ENCODE measurements around the gene PLEKHG4B.

The PLEKHG4B gene

DNA sequence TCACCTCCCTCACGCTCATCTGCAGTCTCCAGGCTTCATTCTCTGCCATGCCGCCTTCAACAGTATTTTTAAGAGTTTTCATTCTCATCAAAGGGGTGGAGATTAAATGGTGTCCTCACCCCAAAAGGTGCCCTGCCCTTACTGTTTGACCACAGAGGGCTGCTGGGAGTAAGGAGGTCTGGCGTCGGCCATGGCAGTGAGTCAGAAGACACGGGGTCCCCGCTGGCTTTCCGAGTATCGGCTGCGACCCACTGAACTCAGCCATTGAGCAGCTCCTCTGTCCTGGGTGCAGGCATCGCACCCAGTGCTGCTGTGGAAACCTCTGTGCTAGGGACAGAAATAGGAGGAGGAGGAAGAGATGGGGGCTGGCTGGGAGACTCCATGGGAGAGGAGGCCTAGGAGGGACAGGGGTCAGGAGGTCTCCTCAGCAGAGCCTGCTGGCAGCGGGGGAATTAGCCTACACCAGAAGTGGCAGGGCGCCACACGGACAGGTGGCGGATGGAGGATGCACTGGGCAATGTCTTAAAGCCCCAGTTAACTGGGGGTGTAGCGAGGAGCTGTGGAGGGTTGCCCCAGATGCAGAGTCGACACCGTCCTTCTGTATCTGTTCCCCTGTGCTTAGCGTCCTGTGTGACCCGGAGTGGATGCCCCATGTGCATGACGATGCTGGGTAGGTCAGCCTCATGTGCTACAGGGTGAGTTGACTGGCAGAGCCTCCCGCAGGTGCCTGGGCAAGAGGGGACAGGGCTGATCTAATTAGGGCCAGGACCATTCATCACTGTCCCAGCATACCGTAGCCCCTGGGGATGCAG lies 15.4 kb upstream of the PLEKHG4B start:
- H3K4me3 ChIP-seq (replicated peaks; ENCODE audit: low read depth, low read length): no peak overlapping the region
- H3K36me3 ChIP-seq (ENCODE audit: control insufficient read depth, insufficient read depth, low read length): no peaks in the 10 kb centered on the region
- DNase-seq (ENCODE audit: extremely low read depth, insufficient read length): no peak
- TF ChIP-seq, protein P1, sequence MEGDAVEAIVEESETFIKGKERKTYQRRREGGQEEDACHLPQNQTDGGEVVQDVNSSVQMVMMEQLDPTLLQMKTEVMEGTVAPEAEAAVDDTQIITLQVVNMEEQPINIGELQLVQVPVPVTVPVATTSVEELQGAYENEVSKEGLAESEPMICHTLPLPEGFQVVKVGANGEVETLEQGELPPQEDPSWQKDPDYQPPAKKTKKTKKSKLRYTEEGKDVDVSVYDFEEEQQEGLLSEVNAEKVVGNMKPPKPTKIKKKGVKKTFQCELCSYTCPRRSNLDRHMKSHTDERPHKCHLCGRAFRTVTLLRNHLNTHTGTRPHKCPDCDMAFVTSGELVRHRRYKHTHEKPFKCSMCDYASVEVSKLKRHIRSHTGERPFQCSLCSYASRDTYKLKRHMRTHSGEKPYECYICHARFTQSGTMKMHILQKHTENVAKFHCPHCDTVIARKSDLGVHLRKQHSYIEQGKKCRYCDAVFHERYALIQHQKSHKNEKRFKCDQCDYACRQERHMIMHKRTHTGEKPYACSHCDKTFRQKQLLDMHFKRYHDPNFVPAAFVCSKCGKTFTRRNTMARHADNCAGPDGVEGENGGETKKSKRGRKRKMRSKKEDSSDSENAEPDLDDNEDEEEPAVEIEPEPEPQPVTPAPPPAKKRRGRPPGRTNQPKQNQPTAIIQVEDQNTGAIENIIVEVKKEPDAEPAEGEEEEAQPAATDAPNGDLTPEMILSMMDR (IDR thresholded peaks at IDR 0.05; ENCODE audit: insufficient read depth, low read length, poor library complexity, severe bottlenecking): no peak
- H3K27me3 ChIP-seq (replicated peaks; ENCODE audit: control insufficient read depth, insufficient read depth, low read length): peaks cover 2% of the 10 kb centered on the region

DNA sequence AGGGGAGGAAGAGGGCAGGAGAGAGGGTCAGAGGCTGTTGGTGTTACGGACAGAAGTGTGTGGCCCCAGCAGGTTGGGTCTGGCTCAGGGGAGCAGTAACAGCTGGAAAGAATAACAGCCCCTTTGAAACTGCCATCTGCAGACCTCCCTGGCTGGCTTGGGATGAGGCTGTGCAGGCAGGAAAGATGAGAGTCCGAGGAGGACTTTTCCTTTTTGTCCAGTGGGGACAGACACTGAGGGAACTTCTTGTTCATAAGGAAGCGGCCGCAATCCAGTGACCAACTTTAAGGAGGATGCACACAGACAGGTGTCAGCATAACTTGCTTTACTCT lies 14.8 kb upstream of the PLEKHG4B start:
- TF ChIP-seq, protein P1 (IDR thresholded peaks at IDR 0.05; ENCODE audit: insufficient read depth, low read length, poor library complexity, severe bottlenecking): no peak
- H3K36me3 ChIP-seq (ENCODE audit: control insufficient read depth, insufficient read depth, low read length): no peaks in the 10 kb centered on the region
- H3K27me3 ChIP-seq (replicated peaks; ENCODE audit: control insufficient read depth, insufficient read depth, low read length): peaks cover 2% of the 10 kb centered on the region
- no peak for DNase-seq (ENCODE audit: extremely low read depth, insufficient read length)
- no peak overlapping the region for H3K4me3 ChIP-seq (replicated peaks; ENCODE audit: low read depth, low read length)

DNA sequence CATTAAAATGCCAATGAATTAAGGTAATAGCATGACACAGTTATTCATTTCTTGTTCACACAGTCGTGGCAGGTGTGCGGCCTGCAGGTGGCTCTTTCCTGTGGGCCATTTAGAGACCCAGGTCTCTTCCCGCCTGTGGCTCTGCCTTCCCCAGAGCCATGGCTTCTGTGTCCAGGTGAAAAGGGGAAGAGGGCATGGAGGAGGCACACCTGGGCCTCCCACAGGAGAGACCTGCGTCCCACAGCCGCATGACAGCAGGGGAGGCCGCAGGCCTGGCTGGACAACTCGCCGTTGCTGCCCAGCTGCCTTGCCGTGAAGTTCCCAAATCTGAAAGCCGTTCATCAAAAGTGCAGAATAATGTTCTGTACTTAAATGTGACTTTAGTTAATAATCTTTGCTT lies 14.4 kb upstream of the PLEKHG4B start:
- Histone ChIP-seq H3K27me3 (replicated peaks; ENCODE audit: control insufficient read depth, insufficient read depth, low read length) (no peaks in the 10 kb centered on the region; the same call in none of the 2 replicates), H3K36me3 (ENCODE audit: control insufficient read depth, insufficient read depth, low read length) (no peaks in the 10 kb centered on the region), H3K4me3 (replicated peaks; ENCODE audit: low read depth, low read length) (no peak overlapping the region)
- TF ChIP-seq, protein P1 (IDR thresholded peaks at IDR 0.05; ENCODE audit: insufficient read depth, low read length, poor library complexity, severe bottlenecking): no peak
- no peak for DNase-seq (ENCODE audit: extremely low read depth, insufficient read length)

DNA sequence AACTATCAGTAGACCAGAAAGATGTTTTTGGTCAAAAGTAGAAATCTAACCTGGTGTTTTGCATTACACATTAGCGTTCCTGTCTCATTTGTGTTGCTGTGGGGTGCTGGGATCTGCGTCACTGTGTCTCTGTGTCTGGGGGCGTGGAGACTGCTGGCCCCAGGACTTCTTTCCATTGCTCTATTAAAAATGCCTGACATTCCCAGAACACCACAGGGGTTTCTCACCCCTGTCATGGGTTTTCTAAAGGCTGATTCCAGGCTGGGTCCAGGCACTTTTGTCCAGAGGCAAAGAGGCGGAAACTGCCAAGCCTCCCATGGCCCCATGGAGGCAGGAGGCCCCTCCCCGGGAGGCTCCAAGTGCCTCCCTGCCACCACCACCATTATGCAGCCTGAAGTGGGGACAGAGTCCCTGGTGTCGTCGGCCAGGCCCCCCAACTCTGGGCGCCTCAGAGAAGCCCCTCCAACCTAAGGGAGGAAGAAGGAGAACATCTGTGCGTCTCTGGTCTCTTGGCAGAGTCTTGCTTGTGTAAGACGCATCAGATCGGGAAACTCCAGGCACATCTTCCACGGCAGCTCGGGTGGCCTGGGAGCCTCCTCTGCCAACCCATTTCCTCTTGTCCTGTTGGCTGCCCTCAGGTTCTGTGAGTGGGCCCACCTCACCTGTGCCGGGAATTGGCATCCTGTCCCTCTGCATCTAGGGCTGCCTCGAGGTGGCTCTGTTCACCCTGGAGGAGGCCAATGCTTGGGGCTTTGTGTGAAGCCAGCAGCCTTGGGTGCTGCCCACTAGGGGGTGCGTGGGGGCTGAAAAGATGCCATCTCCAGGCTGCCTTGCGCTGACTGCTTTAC lies 13.8 kb upstream of the PLEKHG4B start:
- DNase-seq (ENCODE audit: extremely low read depth, insufficient read length): no peak
- H3K4me3 ChIP-seq (replicated peaks; ENCODE audit: low read depth, low read length): no peak overlapping the region
- H3K36me3 ChIP-seq (ENCODE audit: control insufficient read depth, insufficient read depth, low read length): no peaks in the 10 kb centered on the region
- no peaks in the 10 kb centered on the region; the same call in none of the 2 replicates for H3K27me3 ChIP-seq (replicated peaks; ENCODE audit: control insufficient read depth, insufficient read depth, low read length)
- TF ChIP-seq, protein P1 (IDR thresholded peaks at IDR 0.05; ENCODE audit: insufficient read depth, low read length, poor library complexity, severe bottlenecking): peak; percentile 68

DNA sequence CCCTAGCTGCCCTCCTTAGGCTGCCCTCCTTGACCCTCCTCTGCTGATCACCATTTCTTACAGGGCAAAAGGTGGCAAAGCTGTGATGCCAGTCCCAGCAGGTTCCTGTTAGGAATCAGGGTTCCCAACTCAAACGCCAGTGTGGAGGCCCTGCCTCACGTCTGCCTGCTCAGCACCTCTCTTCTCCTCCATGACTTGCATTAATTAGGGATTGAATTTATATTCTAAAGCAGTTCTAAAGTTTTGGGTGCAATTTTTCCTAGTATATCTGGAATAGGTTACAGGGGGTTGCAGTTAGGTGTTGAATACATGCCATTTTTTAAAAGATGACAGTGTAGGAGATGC lies 13.2 kb upstream of the PLEKHG4B start:
- DNase-seq (ENCODE audit: extremely low read depth, insufficient read length): no peak
- Histone ChIP-seq H3K27me3 (replicated peaks; ENCODE audit: control insufficient read depth, insufficient read depth, low read length) (no peaks in the 10 kb centered on the region; the same call in none of the 2 replicates), H3K4me3 (replicated peaks; ENCODE audit: low read depth, low read length) (no peak overlapping the region), H3K36me3 (ENCODE audit: control insufficient read depth, insufficient read depth, low read length) (no peaks in the 10 kb centered on the region)
- TF ChIP-seq, protein P1 (IDR thresholded peaks at IDR 0.05; ENCODE audit: insufficient read depth, low read length, poor library complexity, severe bottlenecking): no peak
